GM04504 (cell line): ENCODE data around the gene RAB3B.

Experiments
- DNase-seq: peaks from one replicate; pipeline ENCODE4 v3.0.0-alpha.2; 2012; ENCODE audit warnings: low read depth

RAB3B gene

GRCh38 chr1:51956528-51957509, 33.7 kb downstream of the RAB3B start:
- no peak for DNase-seq

GRCh38 chr1:51955797-51956527, 34.5 kb downstream of the RAB3B start:
- no peak for DNase-seq

- DNase-seq, result no peak
These were observed 35.7 kb downstream of the RAB3B start for GRCh38 chr1:51954783-51955182.

GRCh38 chr1:51953079-51953478, 37.4 kb downstream of the RAB3B start:
- DNase-seq, result no peak

GRCh38 chr1:51952638-51953037, 37.9 kb downstream of the RAB3B start:
- DNase-seq, result no peak

- no peak for DNase-seq
These were observed 39.8 kb downstream of the RAB3B start for GRCh38 chr1:51950701-51951100.

- DNase-seq, result no peak
These were observed 41.3 kb downstream of the RAB3B start for GRCh38 chr1:51949014-51949702.

- no peak for DNase-seq
These were observed 42.0 kb downstream of the RAB3B start for GRCh38 chr1:51948491-51948915.

GRCh38 chr1:51946300-51946699, 44.2 kb downstream of the RAB3B start:
- no peak for DNase-seq

GRCh38 chr1:51945591-51945990, 44.9 kb downstream of the RAB3B start:
- DNase-seq, result no peak

- no peak for DNase-seq
These were observed 48.2 kb downstream of the RAB3B start for GRCh38 chr1:51942281-51942680.

GRCh38 chr1:51941528-51941927, 49.0 kb downstream of the RAB3B start:
- no peak for DNase-seq

GRCh38 chr1:51937112-51937511, 53.4 kb downstream of the RAB3B start:
- DNase-seq, result no peak

- DNase-seq, result no peak
These were observed 54.0 kb downstream of the RAB3B start for GRCh38 chr1:51936531-51936930.

GRCh38 chr1:51933344-51933743, 57.2 kb downstream of the RAB3B start:
- DNase-seq, result no peak

- DNase-seq, result no peak
These were observed 60.2 kb downstream of the RAB3B start for GRCh38 chr1:51930329-51930728.

GRCh38 chr1:51928896-51929295, 61.6 kb downstream of the RAB3B start:
- DNase-seq, result no peak

GRCh38 chr1:51927029-51927428, 63.5 kb downstream of the RAB3B start:
- no peak for DNase-seq

GRCh38 chr1:51926171-51926812, 64.2 kb downstream of the RAB3B start:
- peak; percentile 38 for DNase-seq

GRCh38 chr1:51924455-51924854, 66.0 kb downstream of the RAB3B start:
- DNase-seq, result peak; percentile 26

- DNase-seq, result no peak
These were observed 68.5 kb downstream of the RAB3B start for GRCh38 chr1:51922040-51922439.

GRCh38 chr1:51920130-51920529, 70.4 kb downstream of the RAB3B start:
- DNase-seq, result no peak
